Cardiac muscle cell (in vitro differentiated cells and primary cell): Measurements from ENCODE around the gene NACC1. TPM values are rescaled to one million over a fixed set of nuclear protein-coding genes. Genes with fewer than 3 reads are reported as not detected.

Source experiments
- DNase-seq, 2 donors: peaks; one replicate each; pipeline versions ENCODE4 v3.0.0 to v3.0.0-alpha.2; 2010 to 2017; ENCODE audit warnings: low read depth in 1 of 2, low spot score in 1 of 2
- H3K27ac ChIP-seq: fragments of 200-600 bp; sonication (generic); 2 replicates; pipeline ENCODE4 v1.5.1; 2016
- H3K27me3 ChIP-seq: fragments of 200-600 bp; sonication (generic); 2 replicates; pipeline ENCODE4 v1.6.0; 2016; ENCODE audit warnings: control low read depth
- H3K36me3 ChIP-seq: fragments of 200-600 bp; sonication (generic); 2 replicates; pipeline ENCODE4 v1.5.1; 2016; ENCODE audit warnings: control low read depth
- H3K4me1 ChIP-seq: fragments of 200-600 bp; sonication (generic); 2 replicates; pipeline ENCODE4 v1.8.1; 2017; ENCODE audit warnings: low read depth, mild to moderate bottlenecking, mixed run types
- H3K4me3 ChIP-seq: fragments of 200-600 bp; sonication (generic); 2 replicates; pipeline ENCODE4 v1.5.1; 2016; ENCODE audit warnings: mild to moderate bottlenecking
- H3K9me3 ChIP-seq: fragments of 200-600 bp; sonication (generic); 2 replicates; pipeline ENCODE4 v1.5.1; 2017; ENCODE audit warnings: low read depth, mild to moderate bottlenecking, control low read depth
- polyA plus RNA-seq: library from polyadenylated mRNA; unstranded; fragments of >200 nt; fragmentation: Nextera tagmentation; extraction: Ambion mirVana; gene quantifications from 2 replicates; pipeline ENCODE4 v1.2.1, GENCODE V29; 2016
- total RNA-seq: library from RNA; depleted of rRNA; stranded (reverse); fragments of >200 nt; gene quantifications from 2 replicates; pipeline ENCODE4 v1.2.3, GENCODE V29; 2016
- TF ChIP-seq, protein P1 (sequence below): IDR thresholded peaks from 2 replicates; pipeline ENCODE4 v1.5.1; 2012; ENCODE audit warnings: low read depth, mild to moderate bottlenecking, low read length

Gene NACC1
- total and polyA plus RNA-seq, 2 experiments from 2014 or later, result 13.3 to 75.1 TPM

DNA sequence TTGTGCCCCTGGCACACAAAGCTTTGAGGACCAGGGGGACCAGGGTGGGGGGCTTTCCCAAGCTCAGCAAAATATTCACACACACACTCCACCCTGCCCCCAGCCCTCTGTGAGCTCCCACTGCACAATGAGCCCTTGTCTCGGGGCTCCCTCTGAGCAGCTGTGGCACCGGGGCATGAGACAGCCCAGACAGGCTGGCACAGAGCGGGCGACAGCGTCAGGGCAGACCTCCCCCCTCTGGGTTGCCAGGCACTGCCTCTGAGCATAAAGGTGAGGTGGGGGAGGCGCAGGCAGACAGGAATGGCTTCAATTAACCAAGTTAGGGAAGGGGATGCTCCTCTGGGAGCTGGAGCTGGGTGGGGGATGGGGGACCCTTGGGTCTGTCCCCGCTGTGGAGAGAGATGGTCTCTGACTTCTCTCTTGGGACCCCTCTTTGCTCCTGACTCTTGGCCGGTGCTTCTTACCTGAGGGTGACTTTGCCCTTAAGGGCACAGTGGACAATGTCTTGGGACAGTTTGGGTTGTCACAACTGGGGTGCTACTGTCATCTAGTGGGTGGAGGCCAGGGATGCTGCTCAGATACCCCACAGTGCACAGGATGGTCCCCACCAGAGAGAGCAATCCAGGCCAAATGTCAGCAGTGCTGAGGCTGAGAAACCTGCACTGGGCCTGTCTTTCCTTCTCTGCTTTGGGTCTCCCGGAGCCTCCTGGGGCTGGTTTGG is 45.7 kb upstream of the NACC1 start:
- DNase-seq, result no peak
- Histone ChIP-seq H3K4me1 (peaks cover 2% of the 10 kb centered on the region), H3K27me3 (peaks cover 74% of the 10 kb centered on the region), H3K4me3 (no peak overlapping the region), H3K27ac (no peak overlapping the region), H3K9me3 (no peaks in the 10 kb centered on the region), H3K36me3 (no peaks in the 10 kb centered on the region)
- TF ChIP-seq, protein P1, sequence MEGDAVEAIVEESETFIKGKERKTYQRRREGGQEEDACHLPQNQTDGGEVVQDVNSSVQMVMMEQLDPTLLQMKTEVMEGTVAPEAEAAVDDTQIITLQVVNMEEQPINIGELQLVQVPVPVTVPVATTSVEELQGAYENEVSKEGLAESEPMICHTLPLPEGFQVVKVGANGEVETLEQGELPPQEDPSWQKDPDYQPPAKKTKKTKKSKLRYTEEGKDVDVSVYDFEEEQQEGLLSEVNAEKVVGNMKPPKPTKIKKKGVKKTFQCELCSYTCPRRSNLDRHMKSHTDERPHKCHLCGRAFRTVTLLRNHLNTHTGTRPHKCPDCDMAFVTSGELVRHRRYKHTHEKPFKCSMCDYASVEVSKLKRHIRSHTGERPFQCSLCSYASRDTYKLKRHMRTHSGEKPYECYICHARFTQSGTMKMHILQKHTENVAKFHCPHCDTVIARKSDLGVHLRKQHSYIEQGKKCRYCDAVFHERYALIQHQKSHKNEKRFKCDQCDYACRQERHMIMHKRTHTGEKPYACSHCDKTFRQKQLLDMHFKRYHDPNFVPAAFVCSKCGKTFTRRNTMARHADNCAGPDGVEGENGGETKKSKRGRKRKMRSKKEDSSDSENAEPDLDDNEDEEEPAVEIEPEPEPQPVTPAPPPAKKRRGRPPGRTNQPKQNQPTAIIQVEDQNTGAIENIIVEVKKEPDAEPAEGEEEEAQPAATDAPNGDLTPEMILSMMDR, result no peak

DNA sequence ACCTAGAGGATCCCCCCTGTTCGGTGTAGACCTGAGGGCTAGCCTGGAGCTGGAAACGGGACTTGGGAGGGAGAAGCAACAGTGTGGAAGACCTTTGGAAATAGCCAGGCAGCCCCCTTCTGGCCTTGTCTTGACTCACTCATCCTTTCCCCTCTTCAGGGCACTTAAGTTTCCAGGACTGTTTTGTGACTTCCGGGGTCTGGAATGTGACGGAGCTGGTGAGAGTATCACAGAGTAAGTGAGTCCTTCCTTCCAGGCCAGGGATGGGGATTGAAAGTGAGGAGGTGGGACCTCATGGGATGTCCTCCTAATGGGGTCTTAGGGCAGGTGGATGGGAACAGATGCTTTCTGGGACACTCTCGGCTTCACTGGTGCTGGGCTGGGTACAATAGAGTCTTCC is 44.8 kb upstream of the NACC1 start:
- H3K4me1 ChIP-seq, result peaks cover 5% of the 10 kb centered on the region
- no peak overlapping the region for H3K27ac ChIP-seq
- no peak for DNase-seq
- peaks cover 66% of the 10 kb centered on the region for H3K27me3 ChIP-seq
- no peaks in the 10 kb centered on the region for H3K9me3 ChIP-seq
- no peak overlapping the region for H3K4me3 ChIP-seq
- H3K36me3 ChIP-seq, result no peaks in the 10 kb centered on the region
- TF ChIP-seq, protein P1, result no peak

DNA sequence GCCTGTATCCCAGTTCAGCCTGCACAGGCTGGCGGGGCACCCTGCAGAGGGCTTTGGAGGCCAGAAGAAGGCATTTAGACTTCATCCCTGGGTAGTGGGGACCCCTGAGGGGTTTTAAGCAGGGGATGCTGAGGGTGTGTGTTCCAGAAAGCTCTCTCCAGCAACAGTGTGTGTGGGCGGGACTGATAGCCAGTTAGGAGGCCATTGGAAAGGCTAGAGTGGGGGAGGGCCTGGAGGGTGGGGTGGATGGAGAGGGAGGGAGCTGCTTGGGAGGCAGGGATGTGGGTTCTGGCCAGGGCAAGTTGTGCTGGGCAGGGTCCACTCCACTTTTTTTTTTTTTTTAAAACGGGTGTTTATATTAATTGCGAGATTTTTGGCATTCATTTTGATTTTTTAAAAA is 43.7 kb upstream of the NACC1 start:
- Histone ChIP-seq H3K9me3 (no peaks in the 10 kb centered on the region), H3K4me1 (peaks cover 5% of the 10 kb centered on the region), H3K27ac (no peak overlapping the region), H3K36me3 (no peaks in the 10 kb centered on the region), H3K27me3 (peaks cover 54% of the 10 kb centered on the region), H3K4me3 (no peak overlapping the region)
- DNase-seq, result no peak
- TF ChIP-seq, protein P1, result no peak

DNA sequence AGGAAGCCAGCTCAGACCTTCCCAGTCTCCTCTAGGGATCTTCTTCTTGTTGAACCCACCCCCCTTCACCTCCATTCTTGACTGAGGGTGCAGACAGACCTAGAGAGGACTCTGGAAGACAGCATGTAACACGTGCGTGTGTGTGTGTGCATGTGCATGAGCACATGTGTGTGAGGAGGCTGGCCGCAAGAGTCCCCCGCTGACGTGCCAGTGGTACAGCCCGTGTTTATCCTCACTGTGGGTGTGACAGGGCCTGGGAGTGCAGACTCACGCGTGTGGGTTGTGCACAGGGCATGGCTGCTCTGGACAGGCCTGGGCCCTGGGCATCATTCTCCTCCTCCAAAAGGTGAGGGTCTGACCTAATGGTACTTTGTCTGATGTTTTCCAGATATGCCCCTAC is 41.7 kb upstream of the NACC1 start:
- TF ChIP-seq, protein P1, result no peak
- Histone ChIP-seq H3K9me3 (no peaks in the 10 kb centered on the region), H3K27me3 (peaks cover 35% of the 10 kb centered on the region), H3K4me3 (no peak overlapping the region), H3K36me3 (no peaks in the 10 kb centered on the region), H3K4me1 (peaks cover 5% of the 10 kb centered on the region), H3K27ac (no peak overlapping the region)
- DNase-seq, result no peak

DNA sequence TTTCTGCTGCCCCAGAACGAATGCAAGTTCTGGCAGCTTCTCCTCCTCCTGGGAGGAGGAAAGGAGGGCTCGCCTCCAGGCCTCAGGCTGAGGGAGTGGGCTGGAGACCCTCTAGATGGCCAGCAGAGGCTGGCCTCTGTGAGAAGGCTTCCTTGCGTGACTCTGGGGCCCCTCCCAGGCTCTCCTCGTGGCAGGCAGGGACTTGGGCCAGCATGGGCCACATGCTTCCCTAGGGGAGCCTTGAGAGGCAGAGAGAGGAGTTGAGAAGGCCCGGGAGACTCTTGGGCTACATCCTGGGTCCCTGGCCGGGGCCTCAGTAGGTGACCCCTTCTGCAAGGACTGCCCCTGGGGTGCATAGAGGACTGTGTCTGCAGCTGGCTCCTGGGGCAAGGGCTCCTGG is 41.3 kb upstream of the NACC1 start:
- TF ChIP-seq, protein P1, result no peak
- Histone ChIP-seq H3K27me3 (peaks cover 30% of the 10 kb centered on the region), H3K36me3 (no peaks in the 10 kb centered on the region), H3K4me3 (no peak overlapping the region), H3K27ac (no peak overlapping the region), H3K4me1 (peaks cover 5% of the 10 kb centered on the region), H3K9me3 (no peaks in the 10 kb centered on the region)
- no peak for DNase-seq
